Measurements from ENCODE around the gene HERC6.
A peak's percentile ranks its signal among the peaks of the same experiment; 100 is the strongest.
"Not testable (repeated sequence)": the region's sequence is repeated elsewhere in the genome, so short reads cannot be mapped to it uniquely, and the experiment has no call there.

The HERC6 gene

GRCh38 chr4:88447371-88448095 is 68.9 kb downstream of the HERC6 start:
- DNase-seq (ENCODE audit: low spot score), result no peak

GRCh38 chr4:88448211-88448765 is 69.6 kb downstream of the HERC6 start:
- not testable (repeated sequence) for DNase-seq (ENCODE audit: low spot score)

GRCh38 chr4:88448889-88449288 is 70.2 kb downstream of the HERC6 start:
- no peak for DNase-seq (ENCODE audit: low spot score)

GRCh38 chr4:88449290-88449689 is 70.6 kb downstream of the HERC6 start:
- no peak for DNase-seq (ENCODE audit: low spot score)

GRCh38 chr4:88451205-88451604 is 72.6 kb downstream of the HERC6 start:
- DNase-seq (ENCODE audit: low spot score), result no peak

GRCh38 chr4:88452912-88453311 is 74.3 kb downstream of the HERC6 start:
- DNase-seq (ENCODE audit: low spot score), result no peak

- DNase-seq (ENCODE audit: low spot score), result peak; percentile 94
Observed at GRCh38 chr4:88456670-88457306, 78.1 kb downstream of the HERC6 start, which contains the start of gene HERC5. HERC5 (plus strand) TSS chr4:88457119; CDS start chr4:88457270, 151 bp downstream.

GRCh38 chr4:88457307-88458103 is 78.9 kb downstream of the HERC6 start:
- DNase-seq (ENCODE audit: low spot score), result no peak

- no peak for DNase-seq (ENCODE audit: low spot score)
Observed at GRCh38 chr4:88458104-88458740, 79.6 kb downstream of the HERC6 start.

- DNase-seq (ENCODE audit: low spot score), result no peak
Observed at GRCh38 chr4:88465653-88466192, 87.1 kb downstream of the HERC6 start.

GRCh38 chr4:88467392-88467791 is 88.7 kb downstream of the HERC6 start:
- DNase-seq (ENCODE audit: low spot score), result no peak

GRCh38 chr4:88477229-88477860 is 98.7 kb downstream of the HERC6 start:
- no peak for DNase-seq (ENCODE audit: low spot score)

- DNase-seq (ENCODE audit: low spot score), result no peak
Observed at GRCh38 chr4:88478247-88478646, 99.6 kb downstream of the HERC6 start.

- DNase-seq (ENCODE audit: low spot score), result peak; percentile 31
Observed at GRCh38 chr4:88481537-88481936, 102.9 kb downstream of the HERC6 start.

GRCh38 chr4:88489100-88489761 is 110.6 kb downstream of the HERC6 start:
- no peak for DNase-seq (ENCODE audit: low spot score)
